Measurements from ENCODE around the gene POU2F1.
A peak's percentile ranks its signal among the peaks of the same experiment; 100 is the strongest.

POU2F1 gene

DNA sequence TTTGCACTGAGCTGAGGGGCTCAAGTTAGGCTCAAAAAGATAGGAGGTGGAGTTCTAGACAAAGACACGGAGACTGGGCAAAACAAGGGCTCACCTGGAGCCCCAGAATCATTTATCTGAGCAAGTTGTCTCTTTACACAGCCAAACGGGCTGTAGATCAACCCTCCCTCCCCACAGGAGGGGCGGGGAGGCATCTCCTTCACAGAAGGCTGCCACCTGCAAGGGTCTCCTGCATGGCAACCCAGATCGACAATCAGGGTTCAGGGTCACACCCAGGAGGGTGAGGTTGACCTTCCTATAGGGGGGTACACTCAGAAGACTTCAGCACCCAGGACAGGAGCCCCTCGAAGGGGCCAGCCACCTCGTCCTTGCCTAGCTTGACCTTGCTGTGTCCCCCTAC, 213.6 kb downstream of the POU2F1 start:
- Histone ChIP-seq H4K20me1 (ENCODE audit: insufficient read depth, low read length) (no peaks in the 10 kb centered on the region), H3K27me3 (replicated peaks; ENCODE audit: insufficient read depth, low read length) (0 out of 2 replicates have a peak, but pooled peaks cover 3% of the 10 kb centered on the region), H3K4me2 (ENCODE audit: low read depth, low read length) (no peak overlapping the region), H3K4me1 (ENCODE audit: low read length) (peaks cover 21% of the 10 kb centered on the region), H2AFZ (ENCODE audit: low read length) (no peak overlapping the region), H3K79me2 (ENCODE audit: low read length) (no peaks in the 10 kb centered on the region), H3K9me2 (replicated peaks; ENCODE audit: insufficient read depth, low read length) (no peaks in the 10 kb centered on the region), H3F3A (ENCODE audit: insufficient read depth, low read length) (peaks cover 7% of the 10 kb centered on the region; the same call in 1 of the 2 replicates), H3K9me3 (replicated peaks; ENCODE audit: insufficient read depth, low read length) (no peaks in the 10 kb centered on the region), H3K9ac (ENCODE audit: low read length) (no peak overlapping the region), H3K36me3 (replicated peaks; ENCODE audit: insufficient read depth, low read length) (no peaks in the 10 kb centered on the region), H3K27ac (ENCODE audit: low read length) (no peak overlapping the region), H3K4me3 (ENCODE audit: low read length) (no peak overlapping the region)
- DNase-seq = no peak
- TF ChIP-seq, protein P1, sequence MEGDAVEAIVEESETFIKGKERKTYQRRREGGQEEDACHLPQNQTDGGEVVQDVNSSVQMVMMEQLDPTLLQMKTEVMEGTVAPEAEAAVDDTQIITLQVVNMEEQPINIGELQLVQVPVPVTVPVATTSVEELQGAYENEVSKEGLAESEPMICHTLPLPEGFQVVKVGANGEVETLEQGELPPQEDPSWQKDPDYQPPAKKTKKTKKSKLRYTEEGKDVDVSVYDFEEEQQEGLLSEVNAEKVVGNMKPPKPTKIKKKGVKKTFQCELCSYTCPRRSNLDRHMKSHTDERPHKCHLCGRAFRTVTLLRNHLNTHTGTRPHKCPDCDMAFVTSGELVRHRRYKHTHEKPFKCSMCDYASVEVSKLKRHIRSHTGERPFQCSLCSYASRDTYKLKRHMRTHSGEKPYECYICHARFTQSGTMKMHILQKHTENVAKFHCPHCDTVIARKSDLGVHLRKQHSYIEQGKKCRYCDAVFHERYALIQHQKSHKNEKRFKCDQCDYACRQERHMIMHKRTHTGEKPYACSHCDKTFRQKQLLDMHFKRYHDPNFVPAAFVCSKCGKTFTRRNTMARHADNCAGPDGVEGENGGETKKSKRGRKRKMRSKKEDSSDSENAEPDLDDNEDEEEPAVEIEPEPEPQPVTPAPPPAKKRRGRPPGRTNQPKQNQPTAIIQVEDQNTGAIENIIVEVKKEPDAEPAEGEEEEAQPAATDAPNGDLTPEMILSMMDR (IDR thresholded peaks at IDR 0.05; ENCODE audit: low read length) = no peak
- TF ChIP-seq EZH2phosphoT487 (IDR thresholded peaks at IDR 0.05; ENCODE audit: low read length) (no peak), EZH2 (optimal IDR thresholded peaks at IDR 0.05; ENCODE audit: low read depth, low read length) (no peak)

DNA sequence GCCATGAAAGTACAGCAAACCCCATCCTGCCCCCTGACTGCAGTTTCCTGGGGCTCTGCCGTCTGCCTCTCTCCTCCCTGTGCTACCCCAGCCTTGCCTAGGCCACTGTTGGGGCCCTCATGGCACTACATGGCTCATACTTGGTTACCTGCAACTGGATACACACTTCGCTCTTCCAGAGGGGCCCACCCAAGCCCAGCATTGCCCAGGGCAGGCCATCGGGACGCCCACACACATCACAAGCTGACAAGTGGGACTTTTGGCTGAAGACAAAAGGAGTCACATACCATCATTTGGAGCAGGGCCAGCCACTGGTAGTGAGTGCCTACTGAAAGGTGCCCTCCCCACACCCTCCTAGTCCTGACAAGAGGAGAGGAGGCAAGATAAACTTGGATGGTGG, 214.8 kb downstream of the POU2F1 start:
- H3K4me1 ChIP-seq (ENCODE audit: low read length) = peaks cover 12% of the 10 kb centered on the region

DNA sequence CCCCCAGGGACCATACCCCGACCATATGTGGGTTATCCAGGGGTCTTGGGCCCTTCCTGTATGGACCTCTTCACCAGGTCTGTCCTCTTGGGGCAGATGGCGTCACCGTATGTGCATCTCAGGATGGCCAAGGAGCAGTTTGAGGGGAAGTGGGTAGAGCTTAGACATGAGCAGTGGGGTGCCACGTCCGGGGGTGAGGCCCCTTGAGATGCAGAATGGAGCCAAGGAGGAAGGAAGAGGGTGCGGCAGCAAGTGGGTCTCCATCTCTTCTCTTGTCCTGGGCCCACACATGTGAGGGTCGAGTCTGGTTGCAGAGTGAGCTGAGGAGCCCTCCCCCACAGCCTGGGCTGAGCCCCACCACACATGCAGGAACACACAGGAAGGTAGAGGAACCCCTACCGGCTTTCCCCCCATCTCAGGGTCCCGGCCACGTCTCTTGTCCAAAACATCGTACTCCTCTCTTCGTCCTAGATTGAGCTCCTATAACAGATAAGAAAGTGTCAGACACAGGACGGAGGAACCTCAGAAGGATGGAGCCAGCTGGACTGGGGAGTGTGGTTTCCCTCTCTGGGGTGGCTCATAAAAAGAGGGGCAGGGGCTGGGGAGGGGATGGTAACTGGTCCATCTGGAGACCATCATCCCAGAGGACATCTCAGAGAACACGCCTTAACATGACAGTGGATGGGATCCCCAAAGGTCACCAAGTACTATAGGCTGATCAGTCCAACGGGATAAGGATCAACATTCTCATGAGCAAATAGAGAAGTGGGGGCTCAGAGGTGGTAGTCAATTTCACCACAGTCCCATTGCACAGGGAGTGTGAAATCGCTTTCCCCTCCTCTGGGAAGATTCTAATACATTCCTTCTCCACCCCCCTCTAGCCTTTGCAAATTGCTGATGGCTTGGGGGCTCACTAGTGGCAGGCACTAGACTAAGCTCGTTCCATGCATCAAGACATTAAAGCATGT, 217.8 kb downstream of the POU2F1 start:
- H3K27ac ChIP-seq (ENCODE audit: low read length) = no peak overlapping the region
- H4K20me1 ChIP-seq (ENCODE audit: insufficient read depth, low read length) = no peaks in the 10 kb centered on the region
- no peaks in the 10 kb centered on the region for H3K9me2 ChIP-seq (replicated peaks; ENCODE audit: insufficient read depth, low read length)
- no peaks in the 10 kb centered on the region for H3K79me2 ChIP-seq (ENCODE audit: low read length)
- no peak overlapping the region for H3K9ac ChIP-seq (ENCODE audit: low read length)
- H2AFZ ChIP-seq (ENCODE audit: low read length) = peak overlapping the region; percentile 81
- H3K36me3 ChIP-seq (replicated peaks; ENCODE audit: insufficient read depth, low read length) = no peaks in the 10 kb centered on the region
- peak overlapping the region; percentile 49 for H3K4me3 ChIP-seq (ENCODE audit: low read length)
- H3K27me3 ChIP-seq (replicated peaks; ENCODE audit: insufficient read depth, low read length) = 0 out of 2 replicates have a peak, but pooled peaks cover 3% of the 10 kb centered on the region
- peaks cover 3% of the 10 kb centered on the region; the same call in 1 of the 2 replicates for H3K4me1 ChIP-seq (ENCODE audit: low read length)
- peak overlapping the region; percentile 79 for H3K4me2 ChIP-seq (ENCODE audit: low read depth, low read length)
- DNase-seq = no peak
- no peaks in the 10 kb centered on the region for H3K9me3 ChIP-seq (replicated peaks; ENCODE audit: insufficient read depth, low read length)
- TF ChIP-seq, protein P1 (IDR thresholded peaks at IDR 0.05; ENCODE audit: low read length) = no peak
- TF ChIP-seq EZH2 (optimal IDR thresholded peaks at IDR 0.05; ENCODE audit: low read depth, low read length) = no peak
- no peak for TF ChIP-seq EZH2phosphoT487 (IDR thresholded peaks at IDR 0.05; ENCODE audit: low read length)
- H3F3A ChIP-seq (ENCODE audit: insufficient read depth, low read length) = no peaks in the 10 kb centered on the region

More for the DNA sequence above, 214.8 kb downstream of the POU2F1 start:
- Histone ChIP-seq H3K27me3 (replicated peaks; ENCODE audit: insufficient read depth, low read length) (0 out of 2 replicates have a peak, but pooled peaks cover 3% of the 10 kb centered on the region), H3K36me3 (replicated peaks; ENCODE audit: insufficient read depth, low read length) (no peaks in the 10 kb centered on the region), H3K9ac (ENCODE audit: low read length) (no peak overlapping the region), H3K27ac (ENCODE audit: low read length) (no peak overlapping the region), H3K79me2 (ENCODE audit: low read length) (no peaks in the 10 kb centered on the region), H3K9me3 (replicated peaks; ENCODE audit: insufficient read depth, low read length) (no peaks in the 10 kb centered on the region), H3K4me3 (ENCODE audit: low read length) (no peak overlapping the region), H4K20me1 (ENCODE audit: insufficient read depth, low read length) (no peaks in the 10 kb centered on the region), H3F3A (ENCODE audit: insufficient read depth, low read length) (no peaks in the 10 kb centered on the region), H3K4me2 (ENCODE audit: low read depth, low read length) (no peak overlapping the region), H2AFZ (ENCODE audit: low read length) (no peak overlapping the region), H3K9me2 (replicated peaks; ENCODE audit: insufficient read depth, low read length) (no peaks in the 10 kb centered on the region)
- TF ChIP-seq, protein P1 (IDR thresholded peaks at IDR 0.05; ENCODE audit: low read length) = no peak
- TF ChIP-seq EZH2phosphoT487 (IDR thresholded peaks at IDR 0.05; ENCODE audit: low read length) (no peak), EZH2 (optimal IDR thresholded peaks at IDR 0.05; ENCODE audit: low read depth, low read length) (no peak)
- no peak for DNase-seq
